ENCODE measurements around the gene CEP41.
"Not testable (repeated sequence)": the region's sequence is repeated elsewhere in the genome, so short reads cannot be mapped to it uniquely, and the experiment has no call there.

CEP41 gene

GRCh38 chr7:130385600-130386066 lies 55.2 kb downstream of the CEP41 start:
- no peak for DNase-seq

GRCh38 chr7:130384841-130385599 lies 55.8 kb downstream of the CEP41 start:
- no peak for DNase-seq

- DNase-seq: no peak
Measured at GRCh38 chr7:130384371-130384801, 56.4 kb downstream of the CEP41 start.

GRCh38 chr7:130383187-130383980 lies 57.4 kb downstream of the CEP41 start:
- no peak for DNase-seq

- no peak for DNase-seq
Measured at GRCh38 chr7:130381468-130382312, 59.1 kb downstream of the CEP41 start.

GRCh38 chr7:130380861-130381455 lies 59.9 kb downstream of the CEP41 start:
- no peak for DNase-seq

- DNase-seq: no peak
Measured at GRCh38 chr7:130379921-130380860, 60.6 kb downstream of the CEP41 start, which contains the start of gene CPA1. Gene CPA1, plus strand, starts transcription at chr7:130380494. Its CDS starts 27 bp downstream, at chr7:130380521.

- no peak for DNase-seq
Measured at GRCh38 chr7:130379532-130379920, 61.3 kb downstream of the CEP41 start.

- DNase-seq: no peak
Measured at GRCh38 chr7:130379019-130379418, 61.8 kb downstream of the CEP41 start.

GRCh38 chr7:130377178-130377577 lies 63.6 kb downstream of the CEP41 start:
- no peak for DNase-seq

- DNase-seq: not testable (repeated sequence)
Measured at GRCh38 chr7:130376461-130376860, 64.4 kb downstream of the CEP41 start.

- no peak for DNase-seq
Measured at GRCh38 chr7:130374507-130374906, 66.3 kb downstream of the CEP41 start.

- DNase-seq: no peak
Measured at GRCh38 chr7:130372402-130373165, 68.2 kb downstream of the CEP41 start.

- no peak for DNase-seq
Measured at GRCh38 chr7:130371046-130371445, 69.8 kb downstream of the CEP41 start.

- DNase-seq: no peak
Measured at GRCh38 chr7:130369831-130370550, 70.8 kb downstream of the CEP41 start.

- no peak for DNase-seq
Measured at GRCh38 chr7:130369110-130369711, 71.6 kb downstream of the CEP41 start.

- DNase-seq: no peak
Measured at GRCh38 chr7:130367836-130368746, 72.7 kb downstream of the CEP41 start.

- peak; percentile 5 to 23 for DNase-seq
Measured at GRCh38 chr7:130367088-130367755, 73.6 kb downstream of the CEP41 start.

Measured in stimulated activated CD4-positive, alpha-beta T cell treated with anti-CD3 and anti-CD28 coated beads, Interleukin-4, amount 100 ng/mL, for 4 hours (primary cell).